ENCODE measurements around the gene PID1.

GRCh38 chr2:229133155-229133772 lies 137.8 kb downstream of the PID1 start:
- TF ChIP-seq CTCF (IDR thresholded peaks at IDR 0.05) (peak in 5 of 6 experiments; percentile 15 to 58 (median 31)), POLR2A (IDR thresholded peaks at IDR 0.05) (no peak)

Data from esophagus squamous epithelium (tissue), 4 donors.